Right kidney (tissue), 9 donors: ENCODE measurements around the gene YTHDC2.

Experiments used
- DNase-seq: peaks from one replicate; pipeline ENCODE4 v3.0.0-alpha.2; 2016
- long read RNA-seq, 8 donors: transcript quantifications; one replicate each; lab custom pipeline, GENCODE V29; 2026

The YTHDC2 gene
- long read RNA-seq, donor 1, full-length matches to known transcripts, result 1 of 9 reads
- long read RNA-seq, donor 1, partial matches to known transcripts, result 8 of 9 reads
- long read RNA-seq, donor 1, other reads (novel, unspliced or antisense), result 0 of 9 reads
- long read RNA-seq, donor 2, result 0 reads
- long read RNA-seq, donor 3, full-length matches to known transcripts, result 1 of 1 reads
- long read RNA-seq, donor 3, partial matches to known transcripts, result 0 of 1 reads
- long read RNA-seq, donor 3, other reads (novel, unspliced or antisense), result 0 of 1 reads
- long read RNA-seq, donor 4, result 0 reads
- long read RNA-seq, donor 5, full-length matches to known transcripts, result 1 of 1 reads
- long read RNA-seq, donor 5, partial matches to known transcripts, result 0 of 1 reads
- long read RNA-seq, donor 5, other reads (novel, unspliced or antisense), result 0 of 1 reads
- long read RNA-seq, donor 6, result 0 reads
- long read RNA-seq, donor 7, full-length matches to known transcripts, result 1 of 1 reads
- long read RNA-seq, donor 7, partial matches to known transcripts, result 0 of 1 reads
- long read RNA-seq, donor 7, other reads (novel, unspliced or antisense), result 0 of 1 reads
- long read RNA-seq, donor 8, result 0 reads

DNA sequence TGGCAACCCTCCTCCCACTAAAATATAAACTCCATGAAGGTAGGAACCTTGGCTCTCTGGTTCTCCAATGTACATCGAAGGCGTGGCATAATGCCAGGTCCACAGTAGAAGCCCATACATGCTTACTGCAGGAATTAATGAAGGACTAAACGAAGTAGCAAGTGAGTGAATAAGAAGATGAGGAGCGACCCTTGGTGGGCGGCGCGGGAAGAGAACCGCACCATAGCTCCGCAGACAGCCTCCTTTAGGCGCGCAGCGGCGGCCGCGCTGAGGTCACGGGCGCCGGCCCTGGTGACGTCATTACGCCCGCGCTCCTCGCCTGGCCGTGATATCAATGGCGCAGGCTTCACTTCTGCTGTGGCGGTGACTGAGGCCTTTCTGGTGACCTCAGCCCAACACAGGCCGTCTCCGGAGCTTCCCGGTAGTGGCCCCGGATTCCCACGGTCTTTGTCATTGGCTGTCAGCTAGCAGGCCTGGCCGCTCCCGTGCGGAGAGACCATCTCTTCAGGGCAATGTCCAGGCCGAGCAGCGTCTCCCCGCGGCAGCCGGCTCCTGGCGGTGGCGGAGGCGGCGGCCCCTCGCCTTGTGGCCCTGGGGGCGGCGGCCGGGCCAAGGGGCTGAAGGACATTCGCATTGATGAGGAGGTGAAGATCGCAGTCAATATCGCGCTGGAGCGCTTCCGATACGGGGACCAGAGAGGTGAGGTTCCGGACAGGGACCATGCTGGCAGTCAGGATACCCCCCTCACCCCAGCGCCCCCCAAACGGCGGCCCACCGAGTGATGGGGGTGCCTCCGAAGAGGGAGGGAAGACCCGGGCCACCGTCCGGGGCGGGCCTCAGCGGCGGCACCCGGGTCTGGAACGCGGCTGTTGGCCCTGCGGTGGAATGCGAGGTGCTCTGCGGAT is at the start of gene YTHDC2:
Gene YTHDC2, plus strand, starts transcription at position 311 of the 905 bp plus-strand sequence. Its CDS starts 202 bp downstream, at position 513.
- peak; percentile 96 for DNase-seq

DNA sequence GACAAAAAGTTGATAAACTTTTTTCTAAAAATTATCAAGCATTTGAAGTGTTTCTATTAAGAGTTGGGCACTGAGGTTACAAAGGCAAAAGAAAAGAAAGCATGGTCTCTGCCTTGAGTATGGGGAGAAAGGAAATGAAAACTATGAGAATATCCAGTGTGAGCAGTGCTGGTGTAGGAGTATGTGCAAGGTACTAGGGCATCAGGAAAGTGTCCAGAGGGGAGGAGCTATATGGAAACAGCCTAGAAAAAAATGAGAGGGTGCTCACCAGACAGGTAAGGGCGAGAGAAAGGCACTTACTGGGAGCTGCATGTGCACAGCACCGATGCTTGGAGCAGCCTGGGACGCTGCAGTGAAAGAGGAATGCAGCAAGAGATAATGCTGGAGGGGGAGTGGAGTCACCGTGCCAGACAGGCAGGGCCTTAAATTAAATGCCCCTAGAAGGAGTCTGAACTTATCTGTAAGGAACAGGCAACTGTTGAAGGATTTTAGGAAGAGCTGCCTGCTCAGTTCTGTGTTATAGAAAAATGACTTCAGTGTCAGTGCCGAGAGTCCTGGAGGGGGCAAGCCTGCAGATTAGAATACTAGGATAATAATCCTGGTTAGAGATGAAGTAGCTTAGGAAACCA is 39.3 kb upstream of the YTHDC2 start:
- DNase-seq, result no peak

DNA sequence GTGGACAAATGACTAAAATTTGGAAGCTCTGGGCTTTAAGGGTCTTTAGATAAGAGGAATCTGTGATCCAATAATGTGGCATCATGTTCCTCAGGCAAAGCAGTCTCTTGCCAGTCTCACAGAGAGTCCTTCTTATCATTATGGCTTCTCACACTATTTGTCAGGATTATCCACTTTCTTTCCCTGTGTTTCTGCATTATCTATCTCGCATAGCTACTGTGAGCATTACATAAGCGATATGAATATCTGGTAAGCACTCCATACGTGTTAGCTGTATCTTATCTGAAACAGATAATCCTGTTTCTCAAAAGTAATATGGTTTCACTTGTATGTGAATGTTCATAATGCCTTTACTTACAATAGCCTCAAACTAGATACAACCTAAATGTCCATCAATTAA is 34.8 kb upstream of the YTHDC2 start:
- no peak for DNase-seq

DNA sequence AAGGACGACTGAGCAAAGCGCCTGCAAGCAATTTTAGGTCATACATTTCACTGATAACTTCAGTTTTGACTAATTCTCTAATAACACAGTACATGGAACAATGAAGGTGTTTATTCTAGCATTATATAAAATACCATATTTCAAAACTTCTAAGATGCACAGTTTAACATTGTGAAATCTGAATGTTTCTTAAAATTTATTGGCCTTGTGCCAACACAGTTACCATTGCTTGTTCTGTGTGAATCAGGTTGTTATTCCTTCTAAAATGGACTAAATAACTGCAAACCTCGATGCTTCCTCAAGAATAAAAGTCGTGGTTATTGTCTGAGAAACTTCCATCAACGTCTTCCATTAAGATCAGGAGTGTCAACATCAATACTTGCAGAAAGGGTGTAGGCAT is 33.3 kb upstream of the YTHDC2 start:
- DNase-seq, result no peak

DNA sequence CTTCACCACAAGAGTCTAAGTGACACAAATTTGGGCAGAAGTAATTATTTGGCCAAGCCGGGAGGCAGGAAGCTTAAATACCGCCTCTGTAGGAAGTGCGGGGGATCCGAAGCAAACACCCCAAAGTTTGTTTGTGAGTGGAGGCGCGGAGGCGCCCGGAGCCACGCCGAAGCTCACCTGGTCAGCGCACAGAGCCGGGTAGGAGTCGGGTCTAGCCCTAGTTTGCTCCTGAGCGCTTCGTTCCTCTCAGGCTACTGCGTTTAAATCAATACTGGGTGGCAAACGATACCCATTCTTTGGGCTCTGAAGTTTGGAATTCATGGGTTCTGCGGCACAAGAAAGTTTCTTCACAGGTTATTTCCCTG is 26.1 kb upstream of the YTHDC2 start:
- DNase-seq, result no peak

DNA sequence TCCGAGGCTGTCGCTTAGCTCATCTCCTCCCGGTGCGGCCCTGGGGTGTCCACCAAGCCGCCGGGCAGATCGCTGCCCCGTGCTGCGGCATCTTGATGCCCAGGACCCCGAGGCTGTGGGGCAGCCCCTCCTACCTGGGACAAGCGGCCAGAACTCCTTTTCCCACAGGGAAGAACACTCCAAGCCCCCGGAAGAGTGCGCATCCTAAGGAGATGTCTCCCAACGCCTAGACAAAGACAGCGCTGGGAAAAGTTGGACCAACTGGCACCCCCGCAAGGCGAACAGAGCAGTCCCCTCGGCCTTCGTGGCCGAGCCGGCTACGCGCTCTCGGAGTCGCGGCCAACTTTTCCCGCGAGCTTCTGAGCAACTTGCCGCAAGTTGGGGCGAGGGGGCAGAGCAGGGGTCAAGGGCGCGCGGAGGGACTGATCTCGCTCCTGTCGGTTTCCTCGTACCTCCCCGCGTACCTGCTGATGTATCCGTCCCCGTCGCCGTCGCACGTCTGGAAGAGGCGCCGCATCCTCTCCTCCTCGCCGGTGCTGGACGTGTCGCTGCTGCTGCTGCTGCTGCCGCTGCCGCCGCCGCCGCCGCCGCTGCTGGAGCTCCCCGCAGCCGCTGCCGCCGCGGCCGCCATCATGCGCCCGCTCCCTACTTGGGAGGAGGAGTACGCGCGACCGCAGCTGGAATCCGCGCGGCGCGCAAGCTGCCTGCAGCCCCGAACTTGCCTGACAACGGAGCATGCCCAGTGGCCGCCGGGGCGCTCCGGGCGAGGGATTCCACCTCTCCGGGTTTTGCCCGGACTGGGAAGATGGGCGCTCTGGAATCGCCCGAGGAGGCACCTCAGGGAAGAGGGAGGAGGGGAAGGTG is 25.5 kb upstream of the YTHDC2 start, which contains the start of gene MCC:
Gene MCC, minus strand, starts transcription at position 673 of the 864 bp plus-strand sequence.
- peak; percentile 93 for DNase-seq

DNA sequence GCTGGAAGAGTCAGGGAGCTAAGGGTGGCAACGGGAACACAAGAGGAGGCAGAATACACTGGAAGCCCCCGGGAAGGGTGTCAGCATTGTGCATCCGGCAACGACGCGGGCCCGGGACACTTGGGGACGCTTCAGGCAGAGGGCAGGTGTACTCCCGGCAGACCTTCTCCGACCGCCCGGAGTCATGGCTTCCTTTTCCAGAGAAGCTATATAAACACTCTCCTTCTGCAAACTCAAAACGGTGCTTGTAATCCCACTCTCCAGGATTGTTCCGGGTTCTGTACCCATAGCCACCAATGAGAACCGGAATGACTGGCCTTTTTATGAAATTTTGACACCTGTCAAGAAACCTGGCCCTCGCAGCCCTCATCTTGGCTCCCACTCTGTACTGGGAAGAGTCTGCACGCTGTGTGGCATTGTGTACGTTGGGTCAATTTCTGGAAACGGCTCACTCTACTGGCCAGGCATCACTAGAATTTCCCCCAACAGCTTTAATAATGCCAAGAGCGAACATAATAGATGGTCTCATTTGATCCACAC is 24.8 kb upstream of the YTHDC2 start:
- no peak for DNase-seq

DNA sequence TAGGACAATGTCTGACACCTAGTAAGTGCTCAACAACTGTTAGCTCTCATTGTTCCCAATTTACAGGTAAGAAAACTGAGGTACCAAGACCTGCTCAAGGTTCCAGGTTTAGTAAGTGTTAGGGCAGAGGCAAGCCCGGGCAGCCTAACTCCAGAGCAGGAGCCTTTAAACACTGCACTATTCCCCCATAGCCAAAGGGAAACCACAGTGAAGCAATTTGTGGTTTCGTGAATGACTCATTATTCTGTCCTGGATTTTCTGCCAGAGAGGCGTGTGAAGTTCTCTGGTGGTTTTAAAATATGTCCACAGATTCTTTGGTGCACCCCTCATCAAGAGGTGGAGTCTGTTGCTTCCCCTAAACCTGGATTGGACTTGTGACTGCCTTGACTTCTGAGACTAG is 24.2 kb upstream of the YTHDC2 start:
- DNase-seq, result no peak

DNA sequence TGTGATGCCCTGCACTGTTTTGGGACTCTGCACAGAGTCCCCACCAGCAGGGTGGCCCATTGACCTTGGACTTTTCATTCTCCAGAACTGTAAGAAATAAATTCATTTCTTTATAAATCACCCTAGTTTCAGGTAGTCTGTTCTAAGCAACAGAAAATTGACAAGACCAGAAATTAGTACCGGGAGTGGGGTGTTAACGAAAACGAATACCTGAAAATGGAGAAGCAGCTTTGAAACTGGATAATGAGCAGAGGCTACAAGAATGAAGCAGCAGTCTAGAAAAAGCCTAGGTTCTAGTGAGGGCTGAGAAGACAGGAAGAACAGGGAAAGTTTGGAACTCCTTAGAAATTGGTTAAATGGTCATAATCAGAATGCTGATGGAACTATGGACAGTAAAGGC is 23.2 kb upstream of the YTHDC2 start:
- no peak for DNase-seq

DNA sequence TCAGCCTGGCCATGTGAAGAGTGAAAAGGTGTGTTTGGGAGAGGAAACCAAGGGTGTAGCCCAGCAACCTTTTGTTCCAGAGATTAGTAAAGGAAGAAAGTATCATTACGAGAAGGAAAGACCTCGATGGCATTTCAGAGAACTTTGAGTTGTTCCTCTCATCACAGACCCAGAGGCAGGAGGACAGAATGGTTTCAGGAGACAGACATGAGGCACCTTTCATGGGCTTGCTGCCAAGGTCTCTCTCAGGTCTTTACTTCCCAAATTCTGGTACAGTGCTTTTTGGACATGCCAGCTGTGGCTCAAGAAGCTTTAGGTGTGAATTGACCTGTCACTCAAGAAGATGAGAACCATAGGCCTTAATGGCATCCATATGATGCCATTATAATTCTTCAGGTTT is 22.5 kb upstream of the YTHDC2 start:
- DNase-seq, result no peak

DNA sequence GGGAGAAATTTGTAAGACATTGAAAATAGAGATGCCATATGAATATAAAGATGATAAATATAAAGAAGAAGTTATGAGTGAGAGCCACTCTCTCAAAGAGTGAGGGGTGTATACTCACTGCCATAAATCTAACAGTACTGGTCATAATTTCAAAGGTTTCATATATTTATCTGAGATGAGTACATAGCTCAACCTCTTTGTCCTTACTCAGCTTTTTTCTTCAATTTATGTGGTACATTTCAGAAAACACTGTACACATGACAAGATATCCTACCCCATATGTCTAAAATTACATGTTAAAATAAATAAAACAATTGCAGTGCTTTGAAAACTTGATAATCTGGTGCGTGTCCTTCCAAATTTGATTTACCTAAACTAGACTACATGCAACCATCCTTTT is 20.0 kb upstream of the YTHDC2 start:
- no peak for DNase-seq

DNA sequence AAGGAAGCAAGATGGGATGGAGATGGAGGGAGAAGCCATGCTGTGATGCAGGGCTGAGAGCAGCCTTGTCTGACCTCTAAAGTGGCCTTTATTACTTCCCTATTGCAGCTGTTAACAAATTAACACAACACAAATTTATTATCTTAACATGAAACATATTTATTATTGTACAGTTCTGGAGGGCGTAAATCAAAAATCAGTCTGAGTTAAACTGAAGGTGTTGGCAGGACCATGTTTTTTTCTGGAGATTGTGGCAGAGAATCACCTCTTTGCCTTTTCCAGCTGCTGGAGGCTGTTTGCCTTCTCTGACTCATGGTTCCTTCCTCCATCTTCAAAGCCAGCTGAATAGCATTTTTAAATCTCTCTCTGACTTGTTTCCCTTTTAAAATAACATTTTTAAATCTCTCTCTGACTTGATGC is 18.1 kb upstream of the YTHDC2 start:
- DNase-seq, result no peak

DNA sequence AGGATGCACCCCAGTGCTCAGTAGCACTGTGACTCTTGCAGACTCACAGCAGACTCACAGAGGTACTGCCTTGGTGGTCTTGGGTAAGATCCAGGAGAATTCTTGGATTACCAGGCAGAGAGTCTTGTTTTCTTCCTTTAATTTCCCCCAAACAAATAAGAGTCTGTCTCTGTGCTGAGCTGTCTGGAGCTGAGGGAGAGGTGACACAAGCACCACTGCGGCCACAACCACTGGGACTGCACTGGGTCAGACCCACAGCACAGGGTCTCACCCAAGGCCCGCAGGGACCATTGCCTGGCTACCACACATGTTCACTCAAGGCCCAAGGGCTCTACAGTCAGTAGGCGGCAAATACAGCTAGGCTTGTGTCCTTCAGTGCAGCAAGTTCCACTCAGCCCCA is 11.4 kb upstream of the YTHDC2 start:
- DNase-seq, result no peak

DNA sequence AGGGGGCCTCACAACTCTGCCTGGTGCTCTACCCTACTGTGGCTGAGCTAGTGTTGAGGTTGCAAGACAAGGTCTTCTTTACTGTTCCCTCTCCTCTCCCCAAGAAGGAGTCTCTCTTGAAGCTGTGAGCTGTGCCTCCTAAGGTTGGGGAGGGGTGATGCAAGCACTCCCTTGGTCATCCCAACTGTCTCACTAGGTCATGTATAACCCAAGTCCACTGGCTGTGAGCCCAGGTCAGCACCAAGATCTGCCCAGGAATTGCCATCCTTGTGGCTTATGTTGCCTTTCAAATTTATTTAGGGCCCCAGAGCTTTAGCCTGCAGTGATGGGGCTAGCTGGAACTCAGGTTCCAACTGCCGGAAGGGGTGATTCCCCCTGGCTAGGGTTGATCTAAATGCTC is 10.3 kb upstream of the YTHDC2 start:
- DNase-seq, result no peak

DNA sequence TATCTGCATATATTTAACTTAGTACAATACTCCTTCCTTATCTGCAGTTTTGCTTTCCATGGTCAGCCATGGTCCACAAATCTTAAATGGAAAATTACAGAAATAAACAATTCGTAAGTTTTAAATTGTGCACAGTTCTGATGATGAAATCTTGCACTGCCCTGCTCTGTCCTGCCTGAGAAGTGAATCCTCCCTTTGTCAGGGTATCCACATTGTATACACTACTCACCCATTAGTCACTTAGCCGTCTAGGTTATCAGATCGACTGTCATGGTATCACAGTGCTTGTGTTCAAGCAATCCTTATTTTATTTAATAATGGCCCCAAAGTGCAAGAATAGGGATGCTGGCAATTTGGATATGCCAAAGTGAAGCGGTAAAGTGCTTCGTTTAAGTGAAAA is 8.3 kb upstream of the YTHDC2 start:
- no peak for DNase-seq

DNA sequence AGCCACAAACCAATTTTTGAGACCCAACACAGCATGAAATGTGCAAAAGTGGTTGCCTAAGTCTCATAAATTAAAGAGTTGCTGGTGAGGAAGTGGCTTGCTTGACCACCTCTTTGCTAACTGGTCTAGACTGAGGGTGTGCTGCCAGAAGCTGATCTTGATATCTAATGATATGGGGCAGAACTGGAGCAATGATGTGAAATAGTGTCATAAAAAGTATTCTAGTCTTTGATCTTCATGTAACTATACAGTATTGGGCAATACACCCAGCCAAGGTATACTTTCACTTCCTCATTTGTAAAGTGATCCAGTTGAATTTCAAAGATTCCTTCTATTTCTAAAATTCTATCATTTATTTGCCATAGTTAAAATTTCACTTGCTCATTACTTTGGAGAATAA is 5.9 kb upstream of the YTHDC2 start:
- DNase-seq, result no peak

DNA sequence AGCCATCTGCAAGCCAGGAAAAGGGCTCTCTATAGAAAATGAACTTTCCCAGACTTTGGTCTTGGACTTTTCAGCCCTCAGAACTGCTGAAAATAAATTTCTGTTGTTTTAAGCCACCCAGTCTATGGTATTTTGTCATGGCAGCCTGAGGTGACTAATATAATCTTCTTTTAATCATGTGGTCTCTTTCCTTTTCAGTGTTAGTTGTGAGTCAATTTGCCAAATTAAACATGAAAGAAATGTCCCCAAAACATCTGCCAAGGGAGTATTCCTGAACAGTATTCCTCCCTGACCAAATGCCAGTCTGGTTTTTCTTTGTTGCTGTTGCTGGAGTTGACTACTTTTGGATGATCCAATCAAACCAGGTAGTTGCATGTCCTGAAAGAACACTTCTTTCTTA is 4.7 kb upstream of the YTHDC2 start:
- DNase-seq, result no peak

DNA sequence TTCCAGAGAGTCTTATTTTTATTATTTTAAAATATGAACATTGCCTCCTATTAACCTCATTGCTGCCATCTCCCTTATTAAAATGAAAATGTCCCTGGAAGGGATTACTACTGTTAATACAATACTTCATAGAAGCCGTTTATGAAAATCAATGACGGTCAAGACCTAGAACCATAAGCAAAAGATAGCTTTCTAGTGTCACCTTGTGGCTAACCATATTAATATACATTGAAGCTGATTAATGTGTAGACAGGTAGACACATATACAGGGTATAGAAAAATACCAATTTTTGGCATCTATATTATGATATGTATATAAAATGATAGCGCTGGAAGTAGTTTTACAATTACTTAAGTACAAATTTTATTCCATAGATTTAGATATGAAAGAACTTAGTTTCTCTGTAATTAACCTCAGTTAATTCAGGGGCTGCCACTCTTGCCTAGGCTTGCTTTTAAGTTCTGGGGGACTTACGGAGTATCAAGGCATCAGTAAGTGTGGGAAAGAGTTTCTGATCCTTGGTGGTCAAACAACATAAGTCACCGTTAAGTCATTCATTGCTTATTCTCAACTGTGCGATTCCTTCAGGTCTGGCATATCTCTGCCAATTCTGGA is 2.5 kb upstream of the YTHDC2 start:
- no peak for DNase-seq

DNA sequence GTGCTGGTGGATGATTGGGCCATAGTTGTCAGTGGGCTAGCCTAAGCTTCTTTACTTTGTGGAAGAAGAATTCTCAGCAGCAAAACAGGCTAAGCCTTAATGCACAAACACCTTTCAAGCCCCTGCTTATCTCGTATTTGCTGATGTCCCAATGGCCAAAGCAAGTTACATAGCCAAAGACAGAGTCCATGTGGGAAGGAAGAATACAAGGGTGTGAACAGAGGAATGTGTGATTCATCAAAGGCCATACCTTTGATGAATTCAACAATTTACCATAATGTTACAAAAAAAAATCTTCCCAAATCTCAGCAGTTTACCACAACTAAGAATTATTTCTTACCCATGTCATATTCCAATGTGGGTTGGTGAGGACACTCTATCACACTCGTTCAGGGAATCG is 1.2 kb upstream of the YTHDC2 start:
- no peak for DNase-seq

DNA sequence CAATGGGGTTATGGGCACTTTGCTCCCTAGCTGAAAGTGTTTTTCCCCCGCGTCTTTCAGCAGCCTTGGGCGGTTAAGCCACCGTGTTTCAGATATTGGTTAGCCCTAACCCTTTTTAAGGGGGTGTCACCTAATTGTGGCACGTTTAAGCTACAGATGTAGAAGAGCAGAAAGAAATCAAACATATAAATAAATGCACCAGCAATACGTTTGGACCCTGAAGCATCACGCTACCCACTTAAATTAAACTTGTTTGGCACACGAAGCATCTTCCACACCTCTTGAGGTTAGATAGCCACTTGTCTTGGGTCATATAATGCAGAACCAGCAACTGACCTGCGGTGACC is 768 bp downstream of the YTHDC2 start:
- no peak for DNase-seq

DNA sequence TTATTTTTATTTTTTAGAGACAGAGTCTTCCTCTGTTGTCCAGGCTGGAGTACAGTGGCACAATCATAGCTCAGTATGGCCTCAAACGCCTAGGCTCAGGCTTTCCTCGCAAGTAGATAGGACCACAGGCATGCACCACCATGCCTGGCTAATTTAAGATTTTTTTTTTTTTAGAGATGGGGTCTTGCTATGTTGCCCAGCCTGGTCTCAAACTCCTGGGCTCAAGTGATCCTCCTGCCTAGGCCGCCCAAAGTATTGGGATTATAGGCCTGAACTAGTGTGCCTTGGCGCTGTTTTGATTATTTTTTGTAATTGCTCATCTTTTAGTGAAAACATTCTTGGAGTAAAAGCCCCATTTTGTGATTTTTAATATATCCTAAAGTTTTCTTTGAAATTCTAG is 5.4 kb downstream of the YTHDC2 start:
- DNase-seq, result no peak
